Measurements from ENCODE around the gene ANKRD34A. TPM values are rescaled to one million over a fixed set of nuclear protein-coding genes. Genes with fewer than 3 reads are reported as not detected.

ANKRD34A gene
- total RNA-seq, 1 experiment from 2014 or later: 0.50 TPM

DNA sequence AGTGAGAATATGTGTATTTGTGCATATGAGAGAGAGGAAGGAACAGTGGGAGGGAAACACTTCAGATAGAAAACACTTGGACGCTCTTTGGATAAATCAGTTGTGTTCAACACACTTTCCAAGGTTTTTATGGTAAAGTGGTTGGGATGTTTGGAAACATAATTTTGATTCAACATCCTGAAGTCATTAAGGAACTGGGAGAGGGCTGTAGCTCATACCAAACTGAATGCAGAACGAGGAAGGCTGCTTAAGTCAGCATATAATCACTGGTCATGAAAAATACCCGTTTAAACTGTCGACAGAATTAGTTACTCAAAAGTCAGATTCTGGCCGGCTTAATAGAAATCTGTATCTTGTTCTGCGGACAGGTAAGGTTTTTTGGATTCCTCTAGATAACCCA lies 21.5 kb downstream of the ANKRD34A start:
- intact Hi-C loops (cut with micrococcal nuclease; ENCODE audit: unreplicated experiment): no loop called here
- Histone ChIP-seq H3K4me1 (replicated peaks; ENCODE audit: insufficient read depth) (no peaks in the 10 kb centered on the region), H3F3A (ENCODE audit: insufficient read depth, low read depth) (no peaks in the 10 kb centered on the region), H3K79me2 (ENCODE audit: low read depth) (no peaks in the 10 kb centered on the region), H3K27me3 (ENCODE audit: insufficient read depth, low read depth) (no peaks in the 10 kb centered on the region), H3K4me3 (no peak overlapping the region), H3K9me3 (ENCODE audit: insufficient read depth, low read depth) (no peaks in the 10 kb centered on the region), H3K9me2 (ENCODE audit: insufficient read depth) (no peaks in the 10 kb centered on the region), H3K4me2 (no peak overlapping the region), H3K27ac (no peak overlapping the region), H2AFZ (0 out of 2 replicates have a peak overlapping the region, but pooled peaks have one; percentile 4), H3K36me3 (ENCODE audit: low read depth) (no peaks in the 10 kb centered on the region), H4K20me1 (ENCODE audit: insufficient read depth) (no peaks in the 10 kb centered on the region)
- POLR2A ChIA-PET (ENCODE audit: unreplicated experiment): no interaction called here
- BruUV-seq (replicated peaks): no TSS peak
- CTCF ChIA-PET: no interaction called here
- no peak for DNase-seq
- TF ChIP-seq, protein P1, sequence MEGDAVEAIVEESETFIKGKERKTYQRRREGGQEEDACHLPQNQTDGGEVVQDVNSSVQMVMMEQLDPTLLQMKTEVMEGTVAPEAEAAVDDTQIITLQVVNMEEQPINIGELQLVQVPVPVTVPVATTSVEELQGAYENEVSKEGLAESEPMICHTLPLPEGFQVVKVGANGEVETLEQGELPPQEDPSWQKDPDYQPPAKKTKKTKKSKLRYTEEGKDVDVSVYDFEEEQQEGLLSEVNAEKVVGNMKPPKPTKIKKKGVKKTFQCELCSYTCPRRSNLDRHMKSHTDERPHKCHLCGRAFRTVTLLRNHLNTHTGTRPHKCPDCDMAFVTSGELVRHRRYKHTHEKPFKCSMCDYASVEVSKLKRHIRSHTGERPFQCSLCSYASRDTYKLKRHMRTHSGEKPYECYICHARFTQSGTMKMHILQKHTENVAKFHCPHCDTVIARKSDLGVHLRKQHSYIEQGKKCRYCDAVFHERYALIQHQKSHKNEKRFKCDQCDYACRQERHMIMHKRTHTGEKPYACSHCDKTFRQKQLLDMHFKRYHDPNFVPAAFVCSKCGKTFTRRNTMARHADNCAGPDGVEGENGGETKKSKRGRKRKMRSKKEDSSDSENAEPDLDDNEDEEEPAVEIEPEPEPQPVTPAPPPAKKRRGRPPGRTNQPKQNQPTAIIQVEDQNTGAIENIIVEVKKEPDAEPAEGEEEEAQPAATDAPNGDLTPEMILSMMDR (conservative IDR thresholded peaks at IDR 0.05): no peak
- no peak for TF ChIP-seq EZH2 (IDR thresholded peaks at IDR 0.05; ENCODE audit: low read depth)

DNA sequence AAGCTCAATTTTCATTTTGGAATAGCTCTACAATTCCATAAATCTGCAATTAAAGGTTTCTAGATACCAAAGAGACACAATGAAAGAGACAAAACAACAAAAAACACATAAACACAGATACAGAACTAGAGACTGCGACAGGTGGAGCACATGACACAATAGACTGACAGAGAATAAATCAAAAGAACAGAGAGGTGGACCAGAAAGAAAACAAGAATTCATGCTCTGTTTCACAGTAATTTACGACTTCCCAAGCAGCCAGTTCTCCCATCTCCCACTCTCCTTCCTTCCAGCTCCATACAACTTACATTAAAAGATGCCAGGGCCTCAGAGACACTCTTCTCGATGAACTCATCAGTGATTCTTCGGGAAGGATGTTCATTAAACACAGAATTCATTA lies 22.0 kb downstream of the ANKRD34A start:
- no peaks in the 10 kb centered on the region for H4K20me1 ChIP-seq (ENCODE audit: insufficient read depth)
- H3K27ac ChIP-seq: no peak overlapping the region
- ChIA-PET CTCF (no interaction called here), POLR2A (ENCODE audit: unreplicated experiment) (no interaction called here)
- intact Hi-C loops (cut with micrococcal nuclease; ENCODE audit: unreplicated experiment): no loop called here
- H2AFZ ChIP-seq: 0 out of 2 replicates have a peak overlapping the region, but pooled peaks have one; percentile 4
- no peaks in the 10 kb centered on the region for H3K9me2 ChIP-seq (ENCODE audit: insufficient read depth)
- H3K4me2 ChIP-seq: no peak overlapping the region
- H3K9me3 ChIP-seq (ENCODE audit: insufficient read depth, low read depth): no peaks in the 10 kb centered on the region
- BruUV-seq (replicated peaks): no TSS peak
- no peaks in the 10 kb centered on the region for H3K27me3 ChIP-seq (ENCODE audit: insufficient read depth, low read depth)
- no peak overlapping the region for H3K4me3 ChIP-seq
- H3K79me2 ChIP-seq (ENCODE audit: low read depth): no peaks in the 10 kb centered on the region
- no peaks in the 10 kb centered on the region for H3K36me3 ChIP-seq (ENCODE audit: low read depth)
- no peaks in the 10 kb centered on the region for H3K4me1 ChIP-seq (replicated peaks; ENCODE audit: insufficient read depth)
- DNase-seq: no peak
- TF ChIP-seq, protein P1 (conservative IDR thresholded peaks at IDR 0.05): no peak
- TF ChIP-seq EZH2 (IDR thresholded peaks at IDR 0.05; ENCODE audit: low read depth): no peak
- H3F3A ChIP-seq (ENCODE audit: insufficient read depth, low read depth): no peaks in the 10 kb centered on the region

DNA sequence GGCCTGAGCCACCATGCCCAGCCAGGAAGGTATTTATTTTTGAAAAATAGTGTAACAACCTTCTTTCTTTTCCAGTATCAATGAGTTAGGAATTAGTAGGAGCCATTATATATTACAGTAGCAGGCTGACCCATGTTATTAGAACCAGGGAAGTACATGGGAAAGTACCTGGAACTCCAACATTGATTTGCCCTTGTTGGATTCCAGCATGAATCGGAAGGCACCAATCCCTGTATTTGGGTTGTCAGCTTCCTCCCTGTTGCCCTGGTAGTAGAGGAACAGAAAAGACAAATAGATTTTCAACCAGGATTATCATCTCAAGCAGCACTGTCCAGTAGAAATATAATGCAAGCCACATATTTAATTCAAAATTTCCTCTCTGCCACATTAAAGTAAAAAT lies 26.9 kb downstream of the ANKRD34A start:
- no peak overlapping the region for H2AFZ ChIP-seq
- H3K4me3 ChIP-seq: no peak overlapping the region
- H3K9me2 ChIP-seq (ENCODE audit: insufficient read depth): no peaks in the 10 kb centered on the region
- ChIA-PET POLR2A (ENCODE audit: unreplicated experiment) (interaction anchor here (0.7 kb wide), 1 partner anchor 16 kb away, joined by 3 read pairs; no protein-coding TSS in a partner anchor), CTCF (no interaction called here)
- H3K9me3 ChIP-seq (ENCODE audit: insufficient read depth, low read depth): no peaks in the 10 kb centered on the region
- TF ChIP-seq EZH2 (IDR thresholded peaks at IDR 0.05; ENCODE audit: low read depth): no peak
- TF ChIP-seq, protein P1 (conservative IDR thresholded peaks at IDR 0.05): no peak
- no TSS peak for BruUV-seq (replicated peaks)
- H3K4me1 ChIP-seq (replicated peaks; ENCODE audit: insufficient read depth): no peaks in the 10 kb centered on the region
- no peak for DNase-seq
- H3F3A ChIP-seq (ENCODE audit: insufficient read depth, low read depth): no peaks in the 10 kb centered on the region; the same call in 1 of the 2 replicates
- H3K36me3 ChIP-seq (ENCODE audit: low read depth): no peaks in the 10 kb centered on the region
- no peak overlapping the region for H3K27ac ChIP-seq
- no peaks in the 10 kb centered on the region for H3K27me3 ChIP-seq (ENCODE audit: insufficient read depth, low read depth)
- no peaks in the 10 kb centered on the region for H3K79me2 ChIP-seq (ENCODE audit: low read depth)
- H3K4me2 ChIP-seq: no peak overlapping the region
- H4K20me1 ChIP-seq (ENCODE audit: insufficient read depth): no peaks in the 10 kb centered on the region
- intact Hi-C loops (cut with micrococcal nuclease; ENCODE audit: unreplicated experiment): no loop called here

Measured in PC-9 (cell line).